ENCODE measurements around the gene USP22.

Gene USP22

GRCh38 chr17:21005367-21005766 lies 37.4 kb downstream of the USP22 start:
- TF ChIP-seq CTCF (IDR thresholded peaks at IDR 0.05; ENCODE audit: low read depth, low read length), result no peak

DNA sequence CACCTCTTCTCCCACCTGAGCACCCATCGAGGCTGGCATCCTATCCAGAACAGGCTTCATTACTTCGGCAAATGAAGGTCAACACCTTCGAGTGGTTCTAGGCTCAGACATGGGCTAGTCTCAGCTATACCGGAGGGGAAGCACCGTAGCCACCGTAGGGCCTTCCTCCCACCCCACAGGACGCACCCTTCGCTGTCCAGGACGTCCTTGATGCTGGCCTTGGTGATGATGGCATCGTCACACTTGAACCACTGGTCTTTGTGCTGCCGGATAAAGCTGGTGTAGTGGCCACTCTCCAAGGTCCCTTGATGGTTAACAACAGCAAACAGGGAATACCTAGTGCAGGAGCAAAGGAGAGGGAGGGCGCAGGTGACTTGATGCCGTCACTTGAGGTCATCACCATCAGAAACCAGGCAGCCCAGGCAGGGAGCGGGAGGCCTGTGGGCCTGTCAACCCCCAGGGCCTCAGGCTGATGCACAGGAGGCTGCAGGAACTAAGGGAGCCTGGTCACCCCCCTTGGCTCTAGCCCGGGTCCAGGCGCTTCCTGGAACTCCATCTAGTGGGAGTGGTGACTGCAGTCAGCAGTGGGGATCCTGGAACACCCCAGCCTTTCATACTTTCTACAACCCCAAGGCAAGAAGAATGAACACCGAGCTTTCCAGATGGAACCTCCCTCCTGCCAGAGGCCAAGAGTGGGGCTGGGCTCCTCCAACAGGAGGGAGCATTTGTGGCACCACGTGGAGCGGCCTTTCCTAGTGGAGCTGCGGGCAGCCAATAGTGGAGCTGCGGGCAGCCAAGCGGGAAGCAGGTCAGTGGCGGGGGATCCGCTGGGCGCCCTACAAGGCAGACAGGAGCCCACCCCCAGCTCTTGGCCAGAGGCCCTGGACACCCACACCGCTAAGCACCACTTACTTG lies 38.5 kb downstream of the USP22 start:
- TF ChIP-seq CTCF (IDR thresholded peaks at IDR 0.05; ENCODE audit: low read depth, low read length), result no peak
- H3K4me3 ChIP-seq (ENCODE audit: low read depth, low read length), result no peak overlapping the region

More at GRCh38 chr17:21005367-21005766, 37.4 kb downstream of the USP22 start:
- no peak overlapping the region for H3K4me3 ChIP-seq (ENCODE audit: low read depth, low read length)

- no peak for TF ChIP-seq CTCF (IDR thresholded peaks at IDR 0.05; ENCODE audit: low read depth, low read length)
- H3K4me3 ChIP-seq (ENCODE audit: low read depth, low read length), result no peak overlapping the region
Measured at GRCh38 chr17:21003007-21003621, 39.7 kb downstream of the USP22 start.

DNA sequence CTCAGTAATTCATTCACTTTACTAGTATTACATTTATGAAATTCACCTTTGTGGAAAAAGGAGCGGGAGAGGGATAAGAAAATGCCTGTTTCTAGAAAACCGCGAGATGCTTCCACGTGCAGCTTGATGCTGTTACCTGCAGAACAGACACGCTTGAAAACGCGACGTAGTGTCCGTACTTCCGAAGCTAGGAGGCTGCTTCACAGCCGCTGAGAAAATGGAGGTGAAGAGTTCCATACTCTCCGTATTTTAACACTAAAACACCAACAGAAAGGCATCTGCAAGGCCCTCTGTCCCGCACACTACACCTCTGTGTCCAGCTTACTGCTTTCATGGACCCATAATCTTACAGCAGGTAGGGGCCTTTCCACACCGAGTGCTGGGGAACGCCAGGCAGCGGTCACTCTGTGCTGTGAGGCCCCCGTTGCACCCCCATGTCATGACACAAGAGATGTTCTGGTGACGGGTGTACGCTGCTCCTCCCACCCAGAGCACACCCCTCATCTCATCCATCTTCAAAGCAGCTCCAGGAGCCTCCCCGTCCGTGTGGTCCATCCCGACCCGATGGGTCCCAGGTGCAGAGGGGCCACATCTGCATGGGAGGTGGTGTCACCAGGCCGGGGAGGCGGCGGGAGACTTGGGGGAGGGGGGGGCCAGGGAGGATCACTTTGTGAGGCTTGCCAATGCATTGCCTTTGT lies 40.4 kb downstream of the USP22 start:
- no peak overlapping the region for H3K4me3 ChIP-seq (ENCODE audit: low read depth, low read length)
- no peak for TF ChIP-seq CTCF (IDR thresholded peaks at IDR 0.05; ENCODE audit: low read depth, low read length)

DNA sequence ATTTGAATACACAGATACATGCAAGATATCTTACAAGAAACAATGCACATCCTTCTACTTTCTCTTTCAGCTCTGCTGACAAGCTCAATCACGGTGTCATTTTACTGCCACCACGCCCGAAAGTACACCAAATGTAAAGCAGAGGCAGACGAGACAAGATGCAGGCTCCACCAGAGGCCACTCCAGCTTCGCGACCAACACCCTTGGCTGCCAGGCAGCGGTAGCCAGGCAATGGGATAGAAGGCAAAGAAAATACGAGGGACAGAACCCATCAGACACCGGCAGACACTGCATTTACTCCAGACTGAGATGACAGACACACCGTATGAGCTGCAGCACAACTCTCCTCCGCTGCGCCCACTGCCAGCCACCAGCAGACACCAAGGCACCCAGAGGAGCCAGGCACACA lies 41.0 kb downstream of the USP22 start:
- no peak for TF ChIP-seq CTCF (IDR thresholded peaks at IDR 0.05; ENCODE audit: low read depth, low read length)

DNA sequence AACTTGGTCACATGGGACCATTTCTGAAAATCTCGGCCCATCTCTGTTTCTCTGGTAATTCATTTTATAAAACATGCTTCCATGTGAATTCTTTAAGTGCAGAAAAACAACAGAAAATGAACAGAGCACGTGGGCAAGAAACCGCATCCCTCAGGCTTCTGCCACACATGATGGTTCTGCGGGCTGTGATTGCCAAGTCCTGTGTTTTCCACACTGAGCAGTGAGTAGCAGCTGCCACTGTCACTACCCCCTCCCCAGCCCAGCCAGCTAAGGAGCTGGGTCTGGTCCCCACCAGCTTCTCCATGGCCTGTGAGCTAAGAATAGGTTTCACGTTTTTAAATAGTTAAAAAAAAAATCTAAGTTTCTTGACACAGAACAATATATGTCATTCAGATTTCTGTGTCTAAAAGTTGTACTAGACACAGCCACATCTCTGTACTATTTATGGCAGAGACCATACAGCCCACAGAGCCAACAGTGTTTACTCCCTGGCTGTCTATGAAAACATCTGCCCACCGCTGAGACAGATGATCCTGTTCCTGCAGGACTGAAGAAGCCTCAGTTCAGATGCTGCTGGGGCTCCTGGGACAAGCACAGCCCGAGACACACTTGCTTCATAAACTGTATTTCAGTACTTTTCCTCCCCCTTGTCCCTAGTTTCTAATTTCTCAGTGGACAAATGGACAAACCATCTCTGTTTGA lies 41.5 kb downstream of the USP22 start:
- H3K4me3 ChIP-seq (ENCODE audit: low read depth, low read length), result no peak overlapping the region
- TF ChIP-seq CTCF (IDR thresholded peaks at IDR 0.05; ENCODE audit: low read depth, low read length), result no peak

More for the DNA sequence above, 41.0 kb downstream of the USP22 start:
- H3K4me3 ChIP-seq (ENCODE audit: low read depth, low read length), result no peak overlapping the region
